ENCODE data around the gene RGL4.

- TF ChIP-seq POLR2A (IDR thresholded peaks at IDR 0.05) (no peak), CTCF (IDR thresholded peaks at IDR 0.05) (no peak)
Observed at GRCh38 chr22:23692598-23693291, 1.9 kb downstream of the RGL4 start.
